GM19099 (cell line): Measurements from ENCODE around the gene WWOX.

Experiments
- POLR2A ChIP-seq: IDR thresholded peaks from 3 replicates; pipeline ENCODE4 v1.6.1; 2011; ENCODE audit warnings: low read depth; ENCODE audit not compliant: insufficient read length; ENCODE audit errors: extremely low read depth

Gene WWOX

DNA sequence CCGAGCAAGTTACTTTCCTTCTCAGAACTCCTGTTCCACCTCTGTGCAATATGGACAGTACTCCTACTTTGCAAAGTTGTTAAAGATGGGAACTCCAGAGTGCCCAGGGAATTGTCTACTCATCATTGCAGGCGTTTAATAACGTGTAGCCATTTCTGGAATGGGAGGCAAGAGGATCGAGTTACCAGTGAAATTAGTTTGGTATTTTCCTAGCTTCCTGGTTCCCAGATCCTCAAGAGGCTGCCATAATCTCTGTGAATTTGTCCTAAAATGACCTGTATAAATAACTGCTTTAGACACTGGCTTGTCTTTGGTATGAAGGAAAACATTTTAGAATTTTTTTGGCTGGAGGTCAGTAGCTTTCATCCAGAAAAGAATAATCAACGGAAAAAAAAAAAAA is 27.7 kb downstream of the WWOX start:
- TF ChIP-seq POLR2A = no peak

DNA sequence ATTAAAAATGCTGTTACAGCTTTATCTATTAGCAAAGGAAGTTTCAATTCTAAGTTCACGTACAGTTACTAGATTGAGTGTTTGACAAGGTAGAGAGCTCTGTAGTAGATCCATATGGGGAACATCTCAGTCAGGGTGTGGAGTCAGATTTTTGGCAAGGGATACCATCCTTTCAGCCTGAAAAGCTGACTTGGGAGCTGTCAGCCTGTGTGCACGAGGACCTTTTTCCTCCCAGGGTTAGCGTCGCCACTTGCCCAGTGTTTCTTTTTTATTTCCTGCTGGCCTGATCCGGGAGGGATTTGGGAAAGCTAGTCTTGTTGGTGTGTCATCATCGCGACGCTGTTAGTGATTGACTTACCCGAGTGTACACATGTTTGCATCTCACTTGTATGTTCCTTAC is 29.5 kb downstream of the WWOX start:
- no peak for TF ChIP-seq POLR2A

DNA sequence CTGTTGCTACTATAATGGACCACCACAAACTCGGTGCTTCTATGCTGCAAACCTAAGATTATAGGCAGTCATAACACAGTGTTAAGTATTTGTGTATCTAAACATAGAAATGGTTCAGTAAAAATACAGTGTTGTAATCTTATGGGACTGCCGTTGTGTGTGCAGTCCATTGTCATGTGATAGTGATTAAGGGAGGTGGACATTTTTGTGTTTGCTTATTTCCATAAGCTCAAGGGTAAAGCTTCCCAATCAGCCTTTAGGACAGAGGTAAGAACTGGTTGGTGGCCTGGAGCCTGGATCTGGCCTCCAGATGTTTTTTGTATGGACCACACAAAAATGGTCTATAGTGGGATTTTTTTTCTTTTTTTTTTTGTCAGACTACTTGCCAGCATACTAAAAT is 29.9 kb downstream of the WWOX start:
- no peak for TF ChIP-seq POLR2A

DNA sequence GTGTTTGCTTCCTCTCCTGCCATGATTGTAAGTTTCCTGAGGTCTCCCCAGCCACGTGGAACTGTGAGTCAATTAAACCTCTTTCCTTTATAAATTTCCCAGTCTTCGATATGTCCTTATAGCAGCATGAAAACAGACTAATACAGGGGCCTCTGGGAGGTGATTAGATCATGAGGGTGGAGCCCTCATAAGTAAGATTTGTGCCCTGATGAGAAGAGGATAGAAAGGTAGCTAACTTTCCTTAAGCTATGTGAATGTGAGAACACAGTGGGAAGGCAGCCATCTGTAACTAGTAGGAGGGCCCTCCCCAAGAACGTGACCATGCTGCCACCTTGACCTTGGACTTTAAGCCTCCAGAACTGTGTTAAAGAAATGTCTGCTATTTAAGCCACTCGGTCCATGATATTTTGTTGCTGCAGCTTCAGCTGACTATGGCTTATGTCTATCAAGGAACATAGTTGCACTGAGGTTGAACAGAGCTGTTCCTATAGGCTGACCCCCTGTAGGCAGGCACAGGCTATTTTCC is 30.7 kb downstream of the WWOX start:
- no peak for TF ChIP-seq POLR2A

DNA sequence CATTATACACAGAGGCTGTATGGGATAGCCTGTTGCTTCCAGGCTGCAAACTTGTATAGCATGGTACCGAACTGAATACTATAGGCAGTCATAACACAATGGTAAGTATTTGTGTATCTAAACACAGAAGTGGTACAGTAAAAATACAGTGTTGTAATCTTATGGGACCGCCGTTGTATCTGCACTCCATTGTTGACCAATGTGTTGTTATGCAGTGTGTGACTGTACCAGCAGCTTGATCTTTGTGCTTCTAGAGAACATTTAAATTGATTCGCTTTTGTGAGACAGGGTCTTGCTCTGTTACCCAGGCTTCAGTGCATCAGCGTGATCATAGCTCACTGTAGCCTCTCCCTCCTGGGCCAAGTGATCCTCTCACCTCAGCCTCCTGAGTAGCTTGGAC is 31.5 kb downstream of the WWOX start:
- no peak for TF ChIP-seq POLR2A

DNA sequence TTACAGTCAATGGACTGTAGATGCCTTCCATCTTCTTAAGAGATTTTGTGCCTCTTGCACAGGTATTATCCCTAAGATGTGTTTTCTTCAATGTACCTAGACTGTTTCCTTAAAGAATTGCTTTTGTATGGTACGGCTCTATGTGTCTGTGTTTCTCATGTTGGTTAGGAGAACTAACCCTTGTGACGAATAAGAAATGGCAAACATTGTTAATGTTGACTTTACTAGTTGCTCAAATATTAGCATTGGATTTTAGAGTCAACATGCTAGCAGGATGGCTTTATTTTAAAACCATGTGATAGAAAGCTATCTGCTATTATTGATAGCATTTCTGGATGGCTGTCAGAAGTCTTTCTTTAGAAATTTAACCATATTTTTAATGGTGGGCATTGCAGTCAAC is 34.5 kb downstream of the WWOX start:
- no peak for TF ChIP-seq POLR2A

DNA sequence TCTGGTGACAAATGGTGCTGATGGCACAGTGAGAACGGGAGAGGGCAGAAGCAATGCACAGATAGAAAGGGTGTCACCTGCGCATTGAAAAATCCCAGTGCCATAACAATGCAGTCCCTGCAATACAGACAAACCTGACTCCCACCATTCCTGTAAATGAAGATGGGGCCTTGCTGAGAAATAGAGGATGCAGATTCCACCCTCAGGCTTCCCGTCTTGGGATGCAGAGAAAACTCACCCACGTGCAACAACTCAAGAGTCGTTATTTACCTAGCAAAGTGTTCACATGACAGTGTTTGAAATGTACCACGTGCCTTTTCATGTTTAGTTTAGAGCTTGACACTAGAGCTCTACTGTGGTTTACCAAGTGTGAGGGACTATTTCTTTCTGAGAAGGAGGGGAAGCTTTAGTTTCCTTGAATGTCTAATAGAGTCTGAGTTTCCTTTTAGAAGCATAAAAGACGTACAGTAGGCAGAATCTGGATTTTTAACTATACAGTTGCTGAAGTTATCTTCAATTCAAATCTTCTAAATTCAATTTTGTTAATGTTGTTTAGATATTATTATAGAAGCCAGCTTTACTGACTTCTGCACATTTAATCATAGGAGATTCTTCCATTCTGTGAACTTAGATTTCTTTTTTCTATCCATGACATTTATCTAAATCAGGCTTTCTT is 35.6 kb downstream of the WWOX start:
- no peak for TF ChIP-seq POLR2A

DNA sequence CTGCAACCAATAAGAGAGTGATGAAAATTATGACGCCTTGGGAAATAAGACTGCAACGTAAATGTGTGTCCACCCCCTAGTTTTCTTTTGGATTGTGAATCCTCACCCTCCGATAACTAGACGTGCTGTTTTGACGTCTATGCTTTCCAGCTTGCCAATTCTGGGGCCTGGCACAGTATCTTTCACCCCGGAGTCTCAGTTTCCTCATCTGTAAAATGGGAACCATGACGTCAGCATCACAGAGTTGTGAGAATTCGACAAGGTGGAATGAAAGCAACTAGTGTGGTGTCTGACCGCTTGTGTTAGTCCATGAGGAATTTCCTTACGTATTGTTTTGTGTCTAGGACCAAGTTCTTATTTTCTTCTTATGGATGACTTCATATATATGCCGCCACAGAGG is 37.7 kb downstream of the WWOX start:
- no peak for TF ChIP-seq POLR2A

DNA sequence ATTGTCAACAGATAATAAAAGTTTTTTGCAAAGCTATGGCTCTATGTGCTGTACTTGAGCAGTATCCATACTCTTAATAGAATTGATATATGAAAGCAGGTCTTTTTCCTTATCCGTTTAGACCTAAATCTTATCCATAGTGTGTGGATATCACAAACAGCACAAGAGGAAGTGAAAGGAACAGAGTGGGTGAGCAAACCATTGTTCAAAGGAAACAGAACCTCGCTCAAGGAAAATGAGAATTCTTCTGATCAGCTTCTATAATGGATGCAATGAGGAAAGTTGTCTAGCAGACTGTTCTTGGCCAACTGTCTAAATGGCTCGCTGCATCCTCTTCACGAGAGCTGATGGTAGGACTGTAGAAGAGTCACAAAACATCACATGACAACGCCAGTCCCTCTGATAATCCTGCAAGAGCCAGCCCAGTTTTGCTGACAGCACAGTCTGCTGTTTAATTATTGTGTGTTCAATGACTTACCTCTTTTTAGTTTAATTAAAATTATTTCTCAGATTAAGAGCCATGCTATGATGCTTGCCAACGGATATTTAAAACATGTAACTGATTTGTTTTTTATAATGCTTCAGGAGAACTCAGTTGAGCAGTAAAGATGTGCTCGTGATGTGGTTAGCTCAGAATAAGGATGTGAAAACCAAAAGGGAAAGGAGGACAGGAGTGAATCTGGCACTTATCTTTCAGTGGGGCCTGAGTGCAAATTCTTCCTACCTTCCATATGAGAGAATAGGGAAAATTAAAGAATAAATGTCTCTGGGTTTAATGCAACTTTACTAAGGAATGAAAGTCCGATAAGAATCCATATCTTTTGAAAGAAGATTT is 38.5 kb downstream of the WWOX start:
- TF ChIP-seq POLR2A = no peak

DNA sequence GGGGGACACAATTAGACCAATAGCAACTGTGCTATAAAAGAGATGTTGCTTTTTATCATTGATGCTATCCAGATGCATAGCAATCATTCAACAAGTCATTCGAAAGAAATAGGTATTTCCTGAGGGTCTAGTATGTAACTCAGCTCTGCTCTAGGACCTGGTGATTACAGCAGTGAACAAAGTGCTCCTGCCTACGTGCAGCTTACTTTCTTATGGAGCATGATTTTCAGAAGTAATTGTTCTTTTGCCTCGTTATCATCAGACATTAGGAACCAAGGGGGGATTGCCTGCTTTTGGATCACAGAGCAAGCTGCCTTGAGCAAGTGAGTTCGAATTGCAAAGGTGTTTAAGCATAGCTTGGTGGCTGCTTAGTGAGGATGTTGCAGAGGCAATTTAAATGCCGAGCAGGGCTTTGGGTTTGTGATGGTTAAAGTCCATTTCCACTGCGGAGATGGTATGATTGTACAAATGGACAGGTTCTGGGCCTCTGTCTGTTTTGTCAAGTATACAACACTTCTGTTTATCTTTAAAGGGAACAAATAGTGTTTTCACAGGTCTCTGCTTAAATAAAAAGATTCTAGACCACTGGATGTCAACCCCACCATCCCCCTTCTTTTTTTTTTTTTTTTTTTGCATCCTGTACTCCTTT is 41.5 kb downstream of the WWOX start:
- TF ChIP-seq POLR2A = no peak

DNA sequence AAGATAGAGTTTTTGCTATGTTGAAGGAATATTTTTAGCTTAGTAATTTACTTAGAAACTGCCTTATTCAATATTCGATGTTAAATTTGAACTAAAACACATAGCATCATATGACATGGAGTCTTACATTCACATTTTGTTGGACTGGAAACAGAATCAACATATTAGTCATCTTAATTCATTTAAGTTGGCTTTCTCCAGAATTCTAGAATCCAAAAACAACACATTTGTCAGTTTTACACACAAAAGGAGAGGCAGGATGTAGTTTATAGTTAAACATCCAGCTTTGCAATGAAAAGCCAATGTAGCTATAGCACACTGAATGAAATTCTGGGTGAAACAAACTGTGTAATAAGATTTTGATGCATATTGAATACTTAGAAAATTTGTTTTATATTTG is 43.3 kb downstream of the WWOX start:
- no peak for TF ChIP-seq POLR2A

DNA sequence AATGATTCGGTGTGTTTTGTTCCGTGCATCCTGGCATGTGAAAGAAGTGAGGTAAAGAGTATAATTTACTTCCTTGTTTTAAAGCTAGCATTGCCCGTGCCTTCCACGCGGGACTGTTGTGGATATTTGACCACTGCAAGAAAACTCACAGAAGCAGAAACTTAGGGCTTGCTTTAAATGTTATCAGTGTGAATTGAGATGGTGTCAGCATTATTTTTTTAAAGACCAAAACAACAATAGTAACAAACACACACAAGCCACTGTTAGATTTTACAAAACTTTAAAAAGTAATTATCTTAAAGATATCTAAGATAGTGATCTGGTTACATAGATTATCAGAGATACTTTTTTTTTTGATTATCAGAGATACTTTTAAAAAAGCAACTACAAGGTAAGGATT is 47.4 kb downstream of the WWOX start:
- no peak for TF ChIP-seq POLR2A

DNA sequence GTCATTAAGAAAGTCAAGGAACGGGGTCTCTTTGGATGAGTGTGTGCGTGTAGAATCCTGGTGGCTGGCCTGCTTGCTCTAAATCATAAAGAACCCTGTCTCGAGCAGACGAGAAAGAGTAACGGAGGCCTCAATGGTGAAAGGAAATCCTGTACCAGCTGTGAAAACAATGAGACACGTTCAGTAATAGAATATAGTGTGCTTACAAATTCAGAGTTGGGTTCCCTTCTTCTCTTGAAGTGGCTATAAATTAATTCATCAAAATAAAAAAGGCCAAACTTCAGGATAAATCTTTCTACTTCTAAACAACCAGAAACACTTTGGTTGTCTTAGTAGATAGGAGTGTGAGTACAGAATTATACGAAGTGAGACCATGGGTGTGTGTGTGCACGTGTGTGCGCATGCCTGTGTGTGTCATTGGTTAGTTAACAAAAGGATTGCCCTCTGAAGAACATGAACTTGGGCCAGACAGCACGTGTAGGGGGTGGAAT is 48.5 kb downstream of the WWOX start:
- TF ChIP-seq POLR2A = no peak

DNA sequence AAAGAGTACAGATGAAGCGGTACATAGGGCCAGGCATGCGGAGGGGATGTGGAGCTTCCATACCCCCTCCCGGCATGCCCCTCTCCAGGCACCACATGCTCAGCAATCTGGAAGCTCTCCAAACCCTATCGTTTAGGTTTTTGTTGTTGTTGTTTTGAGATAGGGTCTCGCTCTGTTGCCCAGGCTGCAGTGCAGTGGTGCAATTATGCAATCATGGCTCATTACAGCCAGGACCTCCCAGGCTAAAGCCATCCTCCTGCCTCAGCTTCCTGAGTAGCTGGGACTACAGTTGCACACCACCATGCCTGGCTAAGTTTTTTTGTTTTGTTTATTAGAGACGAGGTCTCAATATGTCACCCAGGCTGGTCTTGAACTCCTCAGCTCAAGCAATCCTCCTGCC is 50.8 kb downstream of the WWOX start:
- TF ChIP-seq POLR2A = no peak

DNA sequence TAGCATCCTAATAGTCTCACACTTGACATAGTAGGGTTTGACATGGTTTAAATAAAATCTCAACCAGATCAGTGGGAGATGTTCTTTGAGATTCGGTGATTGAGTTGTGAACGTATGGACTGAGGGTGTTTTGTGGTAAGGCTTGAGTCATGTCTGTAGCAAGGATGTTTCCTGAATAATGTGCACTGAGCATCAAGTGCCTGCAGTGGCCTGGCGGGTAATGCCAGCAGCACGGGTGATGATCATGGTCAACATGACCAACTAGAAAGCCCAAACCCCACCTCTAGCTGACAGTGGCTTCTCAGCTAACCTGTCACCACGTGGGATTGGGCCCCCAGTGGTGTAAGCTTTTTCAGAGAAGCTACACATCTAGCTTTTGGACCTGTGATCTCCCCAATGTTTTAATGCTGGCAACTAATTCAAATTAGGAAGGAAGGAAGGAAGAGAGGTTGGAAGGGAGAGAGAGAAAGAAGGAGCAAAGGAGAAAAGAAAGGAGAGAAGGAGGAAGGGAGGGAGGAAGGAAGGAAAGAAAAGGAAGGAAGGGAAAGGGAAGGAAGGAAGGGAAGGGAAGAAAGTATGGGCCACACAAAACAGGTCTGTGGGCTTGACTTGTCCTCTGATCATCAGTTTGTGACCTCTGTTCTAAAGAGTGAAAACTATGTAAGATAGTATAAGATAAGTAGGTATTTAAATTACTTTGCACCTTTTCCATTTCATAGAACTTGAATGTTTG is 55.4 kb downstream of the WWOX start:
- TF ChIP-seq POLR2A = no peak
